Activated CD8-positive, alpha-beta memory T cell treated with anti-CD3 and anti-CD28 coated beads, Interleukin-2, amount 10 ng/mL, durations not matched to agents 7 days and 5 days (primary cell): Measurements from ENCODE around the gene ANKMY1. TPM values are rescaled to one million over a fixed set of nuclear protein-coding genes. Genes with fewer than 3 reads are reported as not detected.
"Not testable (repeated sequence)": the region's sequence is repeated elsewhere in the genome, so short reads cannot be mapped to it uniquely, and the experiment has no call there.

Experiments
- ATAC-seq: fragments of 150-1000 bp; cut with Tn5 transposase; one replicate; pipeline ENCODE4 v1.10.0; 2021; ENCODE audit warnings: moderate library complexity
- CTCF ChIA-PET: fragments of 350-600 bp; sonication (Branson Sonifier 250); formaldehyde crosslinking; loops from one replicate; lab custom pipeline; 2021; ENCODE audit warnings: antibody characterized with exemption; lab: Charles Lee
- DNase-seq: peaks from one replicate; pipeline ENCODE4 v3.0.0-alpha.2; 2020
- H3K27ac Mint-ChIP-seq: one replicate; pipeline ENCODE4 v1.8.0; 2021; ENCODE audit warnings: mild to moderate bottlenecking, mixed read lengths
- H3K27me3 Mint-ChIP-seq: one replicate; pipeline ENCODE4 v1.8.0; 2021; ENCODE audit warnings: mixed read lengths
- H3K36me3 Mint-ChIP-seq: one replicate; pipeline ENCODE4 v1.8.0; 2021; ENCODE audit warnings: mild to moderate bottlenecking, mixed read lengths
- H3K4me1 Mint-ChIP-seq: one replicate; pipeline ENCODE4 v1.8.0; 2021; ENCODE audit warnings: mixed read lengths
- H3K4me3 Mint-ChIP-seq: one replicate; pipeline ENCODE4 v1.8.0; 2021; ENCODE audit warnings: mild to moderate bottlenecking, moderate library complexity, mixed read lengths
- H3K9me3 Mint-ChIP-seq: one replicate; pipeline ENCODE4 v1.8.0; 2022; ENCODE audit warnings: low read depth, mixed read lengths
- total RNA-seq, 2 experiments: library from RNA; stranded (reverse); gene quantifications; one replicate each; pipeline ENCODE4 v1.2.3, GENCODE V29; 2021

Gene ANKMY1
- total RNA-seq, 2 experiments from 2014 or later, result 21.3 to 33.5 TPM

DNA sequence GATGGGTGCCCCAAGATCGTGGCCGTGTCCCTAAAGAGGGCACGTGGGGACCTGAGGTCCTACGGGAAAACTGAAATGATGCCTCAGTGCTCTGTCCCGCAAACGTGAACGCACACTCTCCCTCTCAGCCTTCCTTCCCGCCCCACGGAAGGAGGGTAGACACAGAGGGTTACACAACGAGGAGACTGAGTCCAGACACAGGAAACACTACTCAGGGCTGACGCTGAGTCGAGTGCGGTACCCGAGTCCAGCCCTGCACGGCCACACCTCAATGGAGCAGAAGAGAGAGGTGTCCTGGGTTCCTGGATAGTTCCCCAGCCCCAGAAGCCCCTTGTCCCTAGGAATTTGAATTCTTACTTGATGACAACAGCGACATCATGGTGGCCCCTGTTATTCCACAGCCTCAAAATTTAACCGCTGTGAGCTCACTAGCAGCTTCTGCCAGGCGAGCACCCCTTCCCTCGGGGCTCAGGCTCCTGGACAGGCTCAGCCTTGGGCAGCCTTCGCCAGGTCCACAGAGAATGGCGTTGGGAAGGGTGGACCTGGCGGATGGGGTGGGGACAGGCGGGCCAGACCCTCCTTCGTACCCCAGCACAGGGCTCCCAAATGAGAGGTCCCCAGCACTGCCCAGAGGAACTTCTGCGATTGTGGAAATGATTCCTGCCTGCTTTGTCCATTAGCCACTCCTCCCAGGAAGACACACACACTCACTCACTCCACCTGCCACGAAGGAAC is 9.5 kb upstream of the ANKMY1 start:
- Mint-ChIP-seq H3K27ac (peak overlapping the region; percentile 87), H3K36me3 (peaks cover 33% of the 10 kb centered on the region), H3K4me1 (peaks cover 69% of the 10 kb centered on the region), H3K4me3 (peak overlapping the region; percentile 91), H3K27me3 (no peaks in the 10 kb centered on the region), H3K9me3 (no peaks in the 10 kb centered on the region)
- ATAC-seq (no peak), DNase-seq (peak; percentile 63)
- CTCF ChIA-PET, result interaction anchor here (1.3 to 8.2 kb wide), 13 partner anchors 9 to 272 kb away, joined by 3 to 99 read pairs (median 12); partner anchors contain the start of genes CAPN10 and GPR35

- DNase-seq (peak; percentile 98), ATAC-seq (peak; percentile 69)
- H3K4me1 Mint-ChIP-seq, result peaks cover 76% of the 10 kb centered on the region
- H3K36me3 Mint-ChIP-seq, result peaks cover 38% of the 10 kb centered on the region
- H3K4me3 Mint-ChIP-seq, result peak overlapping the region; percentile 91
- no peaks in the 10 kb centered on the region for H3K27me3 Mint-ChIP-seq
- H3K27ac Mint-ChIP-seq, result peak overlapping the region; percentile 97
- no peaks in the 10 kb centered on the region for H3K9me3 Mint-ChIP-seq
- CTCF ChIA-PET, result interaction anchor here (0.7 to 8.2 kb wide), 17 partner anchors 8 to 272 kb away, joined by 3 to 99 read pairs (median 9); partner anchors contain the start of genes CAPN10 and GPR35
Observed at GRCh38 chr2:240566203-240567136, 8.7 kb upstream of the ANKMY1 start.

DNA sequence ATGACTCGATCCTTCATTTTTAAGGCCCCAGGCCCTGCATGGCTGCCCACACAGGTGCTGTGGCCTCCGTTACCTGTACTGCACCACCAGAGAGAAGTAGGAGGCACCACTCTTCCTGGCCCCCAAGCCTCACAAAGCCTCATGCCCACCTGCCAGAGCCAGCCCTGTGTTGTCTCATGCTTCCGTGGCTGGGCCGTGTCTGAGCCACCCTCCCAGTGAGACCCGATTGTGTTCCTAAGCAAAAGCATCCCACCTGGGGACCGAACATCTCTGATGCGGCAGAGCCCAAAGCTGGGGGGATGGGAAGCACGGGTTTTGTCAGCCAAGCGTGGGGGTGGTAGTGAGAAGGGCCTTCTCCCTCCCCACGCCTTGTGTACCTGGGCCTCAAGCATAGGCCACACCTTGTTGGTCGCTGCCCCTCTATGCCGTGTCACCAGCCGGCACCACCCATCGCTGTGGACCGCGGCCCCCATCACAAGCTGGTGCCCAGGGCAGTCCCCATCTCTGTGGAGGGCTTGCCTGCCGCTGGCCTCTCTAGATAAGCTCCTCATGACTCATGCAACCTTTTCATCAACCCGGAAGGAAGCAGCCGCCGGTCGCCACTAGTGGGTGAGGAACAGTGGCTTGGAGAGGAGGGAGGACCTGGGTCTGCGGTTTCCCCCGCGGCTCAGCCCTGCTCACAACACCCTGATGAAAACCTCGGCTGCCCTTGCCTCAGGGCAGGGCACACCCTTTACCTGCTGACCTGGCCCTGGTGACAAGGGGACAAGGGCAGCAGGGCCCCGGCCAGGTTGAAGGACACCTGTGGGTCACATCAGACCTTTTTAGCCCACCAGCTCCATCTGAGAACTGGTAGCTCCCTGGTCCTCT is 7.8 kb upstream of the ANKMY1 start:
- Mint-ChIP-seq H3K9me3 (no peaks in the 10 kb centered on the region), H3K27ac (peak overlapping the region; percentile 97), H3K4me3 (peak overlapping the region; percentile 91), H3K36me3 (peaks cover 37% of the 10 kb centered on the region), H3K27me3 (no peaks in the 10 kb centered on the region), H3K4me1 (peaks cover 71% of the 10 kb centered on the region)
- CTCF ChIA-PET, result interaction anchor here (0.6 to 8.2 kb wide), 17 partner anchors 9 to 273 kb away, joined by 3 to 99 read pairs (median 9); partner anchors contain the start of genes CAPN10 and GPR35
- ATAC-seq (peak; percentile 46), DNase-seq (peak; percentile 98)

- DNase-seq, result peak; percentile 76
- Mint-ChIP-seq H3K9me3 (no peaks in the 10 kb centered on the region), H3K27me3 (no peaks in the 10 kb centered on the region), H3K27ac (peak overlapping the region; percentile 97), H3K36me3 (peaks cover 37% of the 10 kb centered on the region), H3K4me1 (peaks cover 65% of the 10 kb centered on the region), H3K4me3 (peak overlapping the region; percentile 91)
- CTCF ChIA-PET, result interaction anchor here (0.7 to 8.2 kb wide), 11 partner anchors 8 to 268 kb away, joined by 3 to 99 read pairs (median 25); partner anchors contain the start of genes CAPN10 and GPR35
- ATAC-seq, result no peak
Observed at GRCh38 chr2:240564561-240565332, 7.0 kb upstream of the ANKMY1 start.

DNA sequence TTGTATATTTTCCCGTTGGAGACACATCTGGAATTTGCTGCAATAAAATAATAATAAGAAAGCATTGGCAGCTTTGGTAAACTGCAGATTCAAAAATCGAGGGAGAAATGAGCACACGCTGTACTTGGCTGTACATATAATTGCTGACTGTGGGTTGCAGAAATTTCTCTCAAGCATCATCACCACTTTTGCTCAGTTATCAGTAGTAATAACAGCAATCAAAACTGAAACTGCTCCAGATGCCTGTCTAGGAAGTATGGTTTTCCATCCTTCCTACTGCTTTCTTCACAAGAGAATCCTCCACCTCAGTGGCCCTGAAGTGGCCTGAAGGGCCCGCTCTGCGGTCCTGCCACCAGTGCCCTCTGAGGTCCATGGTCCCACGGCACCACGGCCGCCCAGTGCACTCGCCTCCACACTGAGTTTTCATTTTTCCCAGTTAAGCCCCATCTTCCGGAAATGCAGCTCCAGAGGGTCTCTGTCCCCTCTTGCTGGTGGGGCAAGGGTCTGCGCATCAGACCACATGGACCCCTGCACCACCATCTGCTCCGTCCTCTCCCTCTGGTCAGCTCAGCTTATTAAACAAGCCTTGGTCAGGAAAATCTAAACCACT is 6.3 kb upstream of the ANKMY1 start:
- DNase-seq (peak; percentile 40), ATAC-seq (no peak)
- Mint-ChIP-seq H3K27ac (peak overlapping the region; percentile 97), H3K9me3 (no peaks in the 10 kb centered on the region), H3K4me3 (peak overlapping the region; percentile 91), H3K27me3 (no peaks in the 10 kb centered on the region), H3K4me1 (peaks cover 66% of the 10 kb centered on the region), H3K36me3 (peaks cover 40% of the 10 kb centered on the region)
- CTCF ChIA-PET, result interaction anchor here (0.7 to 8.2 kb wide), 5 partner anchors 16 to 63 kb away, joined by 3 to 99 read pairs (median 37); partner anchors contain the start of gene CAPN10

DNA sequence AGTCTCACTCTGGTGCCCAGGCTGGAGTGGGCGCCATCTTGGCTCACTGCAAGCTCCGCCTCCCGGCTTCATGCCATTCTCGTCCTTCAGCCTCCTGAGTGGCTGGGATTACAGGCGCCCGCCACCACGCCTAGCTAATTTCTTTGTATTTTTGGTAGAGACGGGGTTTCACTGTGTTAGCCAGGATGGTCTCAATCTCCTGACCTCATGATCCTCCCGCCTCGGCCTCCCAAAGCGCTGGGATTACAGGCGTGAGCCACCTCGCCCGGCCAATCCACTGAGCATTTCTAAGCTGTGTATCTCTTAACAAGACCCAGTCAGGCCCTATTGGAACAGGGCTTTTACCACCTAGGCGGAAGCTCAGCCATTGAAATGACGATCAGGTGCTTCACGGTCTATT is 5.4 kb upstream of the ANKMY1 start:
- H3K9me3 Mint-ChIP-seq, H3K27ac Mint-ChIP-seq, ATAC-seq, H3K27me3 Mint-ChIP-seq: not testable (repeated sequence)
- Mint-ChIP-seq H3K36me3 (peaks cover 43% of the 10 kb centered on the region), H3K4me3 (peak overlapping the region; percentile 27), H3K4me1 (peaks cover 74% of the 10 kb centered on the region)
- peak; percentile 38 for DNase-seq
- CTCF ChIA-PET, result interaction anchor here (4.8 to 8.2 kb wide), 2 partner anchors 16 to 24 kb away, joined by 82 to 99 read pairs; partner anchors contain the start of gene CAPN10

- no peaks in the 10 kb centered on the region for H3K9me3 Mint-ChIP-seq
- H3K4me3 Mint-ChIP-seq, result peak overlapping the region; percentile 85
- peaks cover 79% of the 10 kb centered on the region for H3K4me1 Mint-ChIP-seq
- CTCF ChIA-PET, result interaction anchor here (1.0 to 2.8 kb wide), 8 partner anchors 10 to 143 kb away, joined by 3 to 18 read pairs (median 6); partner anchors contain the start of gene CAPN10
- DNase-seq, result peak; percentile 57
- peak; percentile 1 for ATAC-seq
- H3K27me3 Mint-ChIP-seq, result no peaks in the 10 kb centered on the region
- peak overlapping the region; percentile 80 for H3K27ac Mint-ChIP-seq
- peaks cover 45% of the 10 kb centered on the region for H3K36me3 Mint-ChIP-seq
Observed at GRCh38 chr2:240561325-240561971, 3.7 kb upstream of the ANKMY1 start.

DNA sequence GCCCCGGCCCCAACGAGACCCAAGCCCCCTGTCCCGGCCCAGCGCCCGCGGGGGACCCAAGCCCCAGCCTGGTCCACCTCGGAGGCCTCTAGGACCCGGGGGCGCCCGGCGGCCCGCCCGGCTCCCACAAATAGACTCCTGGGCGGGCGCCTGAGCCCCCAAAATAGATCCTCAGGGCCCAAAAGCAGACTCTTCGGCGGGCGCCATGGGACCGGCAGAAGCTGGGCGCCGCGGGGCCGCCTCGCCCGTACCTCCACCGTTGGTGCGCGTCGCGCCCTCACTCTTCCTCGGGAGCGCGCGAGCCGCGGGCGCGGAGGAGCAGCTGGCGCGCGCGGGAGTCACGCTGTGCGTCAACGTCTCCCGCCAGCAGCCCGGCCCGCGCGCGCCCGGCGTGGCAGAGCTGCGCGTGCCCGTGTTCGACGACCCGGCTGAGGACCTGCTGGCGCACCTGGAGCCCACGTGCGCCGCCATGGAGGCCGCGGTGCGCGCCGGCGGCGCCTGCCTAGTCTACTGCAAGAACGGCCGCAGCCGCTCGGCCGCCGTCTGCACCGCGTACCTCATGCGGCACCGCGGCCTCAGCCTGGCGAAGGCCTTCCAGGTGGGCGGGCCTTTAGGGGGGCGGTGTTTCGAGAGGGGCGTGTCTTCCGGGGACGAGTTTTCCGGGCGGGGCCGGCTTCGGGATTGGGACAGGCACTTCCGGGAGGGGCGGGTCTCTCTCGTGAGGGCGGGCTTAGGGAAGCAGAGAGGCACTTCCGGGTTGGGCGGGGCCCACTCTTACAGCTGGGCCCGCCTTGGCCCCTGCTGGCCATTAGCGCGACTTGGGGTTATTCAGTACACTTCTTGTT is 2.9 kb upstream of the ANKMY1 start:
- peak; percentile 63 for ATAC-seq
- peak overlapping the region; percentile 82 for H3K27ac Mint-ChIP-seq
- H3K9me3 Mint-ChIP-seq, result no peaks in the 10 kb centered on the region
- peak overlapping the region; percentile 85 for H3K4me3 Mint-ChIP-seq
- peak; percentile 100 for DNase-seq
- H3K36me3 Mint-ChIP-seq, result peaks cover 45% of the 10 kb centered on the region
- H3K27me3 Mint-ChIP-seq, result no peaks in the 10 kb centered on the region
- H3K4me1 Mint-ChIP-seq, result peaks cover 77% of the 10 kb centered on the region
- CTCF ChIA-PET, result interaction anchor here (1.0 to 2.8 kb wide), 8 partner anchors 11 to 144 kb away, joined by 3 to 18 read pairs (median 6); partner anchors contain the start of gene CAPN10

GRCh38 chr2:240560084-240560479 is 2.3 kb upstream of the ANKMY1 start, which contains the start of gene DUSP28:
Gene DUSP28, plus strand, starts transcription at chr2:240560357. Its CDS starts 328 bp downstream, at chr2:240560685.
- peak within 1 kb of the TSS; percentile 82 for H3K27ac Mint-ChIP-seq
- H3K27me3 Mint-ChIP-seq, result no peaks in the 10 kb centered on the region
- H3K4me3 Mint-ChIP-seq, result peak within 1 kb of the TSS; percentile 85
- peaks cover 41% of the 10 kb centered on the region for H3K36me3 Mint-ChIP-seq
- peak; percentile 67 for ATAC-seq
- DNase-seq, result peak; percentile 93
- peaks cover 71% of the 10 kb centered on the region for H3K4me1 Mint-ChIP-seq
- H3K9me3 Mint-ChIP-seq, result no peaks in the 10 kb centered on the region
- CTCF ChIA-PET, result interaction anchor here (1.0 to 2.8 kb wide), 6 partner anchors 12 to 62 kb away, joined by 3 to 18 read pairs (median 8); partner anchors contain the start of gene CAPN10

- H3K4me1 Mint-ChIP-seq, result peaks cover 63% of the 10 kb centered on the region
- no peaks in the 10 kb centered on the region for H3K9me3 Mint-ChIP-seq
- CTCF ChIA-PET, result interaction anchor here (1.7 kb wide), 1 partner anchor 45 kb away, joined by 6 read pairs; no protein-coding TSS in a partner anchor
- peak overlapping the region; percentile 71 for H3K4me3 Mint-ChIP-seq
- H3K27me3 Mint-ChIP-seq, result no peaks in the 10 kb centered on the region
- H3K36me3 Mint-ChIP-seq, result peaks cover 36% of the 10 kb centered on the region
- peak overlapping the region; percentile 57 for H3K27ac Mint-ChIP-seq
- DNase-seq, result peak; percentile 41
- no peak for ATAC-seq
Observed at GRCh38 chr2:240559286-240559685, 1.5 kb upstream of the ANKMY1 start.
